GM23338 (cell line): Measurements from ENCODE around the gene MADCAM1.

Experiments used
- CREB1 ChIP-seq: fragments of 250-450 bp; sonication (Bioruptor Pico); IDR thresholded peaks from 2 replicates; pipeline ENCODE4 v1.5.0; 2020; ENCODE audit warnings: low read depth, mild to moderate bottlenecking, moderate library complexity
- EZH2 ChIP-seq: fragments of 200-600 bp; sonication (generic); IDR thresholded peaks from one replicate; pipeline ENCODE4 v1.8.0; 2017; ENCODE audit warnings: antibody characterized with exemption, mild to moderate bottlenecking, low read depth; ENCODE audit not compliant: unreplicated experiment
- EZH2phosphoT487 ChIP-seq: fragments of 200-600 bp; sonication (generic); IDR thresholded peaks from one replicate; pipeline ENCODE4 v1.8.1; 2018; ENCODE audit warnings: antibody characterized with exemption; ENCODE audit not compliant: unreplicated experiment
- JUNB ChIP-seq: IDR thresholded peaks from one replicate; pipeline ENCODE4 v1.6.1; 2016; ENCODE audit warnings: antibody characterized with exemption; ENCODE audit not compliant: unreplicated experiment
- NANOG ChIP-seq: IDR thresholded peaks from 2 replicates; pipeline ENCODE4 v1.6.1; 2016; ENCODE audit warnings: antibody characterized with exemption, borderline replicate concordance
- POLR2AphosphoS5 ChIP-seq: IDR thresholded peaks from 2 replicates; pipeline ENCODE4 v1.6.1; 2016; ENCODE audit warnings: antibody characterized with exemption, low read depth
- STAT1 ChIP-seq: IDR thresholded peaks from one replicate; pipeline ENCODE4 v1.6.1; 2016; ENCODE audit warnings: antibody characterized with exemption; ENCODE audit not compliant: unreplicated experiment
- ZNF114 ChIP-seq: fragments of 250-450 bp; sonication (Bioruptor Pico); IDR thresholded peaks from 2 replicates; pipeline ENCODE4 v1.5.0; 2020; ENCODE audit warnings: mild to moderate bottlenecking, moderate library complexity
- ZNF331 ChIP-seq: fragments of 250-450 bp; sonication (Bioruptor Pico); IDR thresholded peaks from 2 replicates; pipeline ENCODE4 v1.5.0; 2020; ENCODE audit warnings: low read depth, mild to moderate bottlenecking, moderate library complexity
- TF ChIP-seq, protein P1 (sequence below), 2 experiments: fragments of 200-600 bp in 1 of 2; sonication (generic) in 1 of 2; conservative IDR thresholded peaks; 2 replicates each; pipeline versions ENCODE4 v1.5.1 to v1.6.1; 2016 to 2017; ENCODE audit warnings: antibody characterized with exemption in 2 of 2, low read depth in 2 of 2, mild to moderate bottlenecking in 2 of 2, moderate library complexity in 1 of 2
- TF ChIP-seq, protein P2 (sequence below): IDR thresholded peaks from one replicate; pipeline ENCODE4 v1.6.1; 2018; ENCODE audit warnings: antibody characterized with exemption; ENCODE audit not compliant: unreplicated experiment
- TF ChIP-seq, protein P3 (sequence below): IDR thresholded peaks from 2 replicates; pipeline ENCODE4 v1.6.1; 2016; ENCODE audit warnings: antibody characterized with exemption
- TF ChIP-seq, protein P4 (sequence below): fragments of 250-450 bp; sonication (Bioruptor Pico); IDR thresholded peaks from 2 replicates; pipeline ENCODE4 v1.5.0; 2020; ENCODE audit warnings: mild to moderate bottlenecking, moderate library complexity

DNA sequence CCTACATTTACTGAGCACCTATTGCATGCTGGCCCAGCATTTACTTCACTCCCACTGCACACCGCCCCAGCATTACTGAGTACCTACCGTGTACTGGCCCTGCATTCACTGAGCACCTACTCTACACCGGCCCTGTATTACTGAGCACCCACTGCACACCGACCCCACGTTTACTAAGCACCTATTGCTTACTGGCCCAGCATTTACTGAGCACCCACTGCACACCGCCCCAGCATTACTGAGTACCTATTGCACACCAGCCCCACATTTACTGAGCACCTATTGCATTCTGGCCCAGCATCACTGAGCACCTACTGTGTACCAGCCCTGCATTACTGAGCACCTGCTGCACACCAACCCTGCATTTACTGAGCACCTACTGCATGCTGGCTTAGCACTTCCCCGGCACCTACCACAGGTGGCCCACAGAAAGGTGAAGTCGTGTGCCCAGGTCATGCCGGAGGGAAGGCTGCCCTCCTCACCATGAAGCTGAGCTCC lies 17.9 kb downstream of the MADCAM1 start:
- TF ChIP-seq, protein P1, sequence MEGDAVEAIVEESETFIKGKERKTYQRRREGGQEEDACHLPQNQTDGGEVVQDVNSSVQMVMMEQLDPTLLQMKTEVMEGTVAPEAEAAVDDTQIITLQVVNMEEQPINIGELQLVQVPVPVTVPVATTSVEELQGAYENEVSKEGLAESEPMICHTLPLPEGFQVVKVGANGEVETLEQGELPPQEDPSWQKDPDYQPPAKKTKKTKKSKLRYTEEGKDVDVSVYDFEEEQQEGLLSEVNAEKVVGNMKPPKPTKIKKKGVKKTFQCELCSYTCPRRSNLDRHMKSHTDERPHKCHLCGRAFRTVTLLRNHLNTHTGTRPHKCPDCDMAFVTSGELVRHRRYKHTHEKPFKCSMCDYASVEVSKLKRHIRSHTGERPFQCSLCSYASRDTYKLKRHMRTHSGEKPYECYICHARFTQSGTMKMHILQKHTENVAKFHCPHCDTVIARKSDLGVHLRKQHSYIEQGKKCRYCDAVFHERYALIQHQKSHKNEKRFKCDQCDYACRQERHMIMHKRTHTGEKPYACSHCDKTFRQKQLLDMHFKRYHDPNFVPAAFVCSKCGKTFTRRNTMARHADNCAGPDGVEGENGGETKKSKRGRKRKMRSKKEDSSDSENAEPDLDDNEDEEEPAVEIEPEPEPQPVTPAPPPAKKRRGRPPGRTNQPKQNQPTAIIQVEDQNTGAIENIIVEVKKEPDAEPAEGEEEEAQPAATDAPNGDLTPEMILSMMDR (conservative IDR thresholded peaks at IDR 0.05; ENCODE audit: low read depth in 2 of 2): no peak
- TF ChIP-seq POLR2AphosphoS5 (no peak), EZH2 (no peak), ZNF114 (CRISPR knock-in tag) (no peak), JUNB (no peak), STAT1 (no peak), ZNF331 (CRISPR knock-in tag) (no peak), EZH2phosphoT487 (no peak), NANOG (no peak), CREB1 (CRISPR knock-in tag) (no peak)
- TF ChIP-seq, protein P2, sequence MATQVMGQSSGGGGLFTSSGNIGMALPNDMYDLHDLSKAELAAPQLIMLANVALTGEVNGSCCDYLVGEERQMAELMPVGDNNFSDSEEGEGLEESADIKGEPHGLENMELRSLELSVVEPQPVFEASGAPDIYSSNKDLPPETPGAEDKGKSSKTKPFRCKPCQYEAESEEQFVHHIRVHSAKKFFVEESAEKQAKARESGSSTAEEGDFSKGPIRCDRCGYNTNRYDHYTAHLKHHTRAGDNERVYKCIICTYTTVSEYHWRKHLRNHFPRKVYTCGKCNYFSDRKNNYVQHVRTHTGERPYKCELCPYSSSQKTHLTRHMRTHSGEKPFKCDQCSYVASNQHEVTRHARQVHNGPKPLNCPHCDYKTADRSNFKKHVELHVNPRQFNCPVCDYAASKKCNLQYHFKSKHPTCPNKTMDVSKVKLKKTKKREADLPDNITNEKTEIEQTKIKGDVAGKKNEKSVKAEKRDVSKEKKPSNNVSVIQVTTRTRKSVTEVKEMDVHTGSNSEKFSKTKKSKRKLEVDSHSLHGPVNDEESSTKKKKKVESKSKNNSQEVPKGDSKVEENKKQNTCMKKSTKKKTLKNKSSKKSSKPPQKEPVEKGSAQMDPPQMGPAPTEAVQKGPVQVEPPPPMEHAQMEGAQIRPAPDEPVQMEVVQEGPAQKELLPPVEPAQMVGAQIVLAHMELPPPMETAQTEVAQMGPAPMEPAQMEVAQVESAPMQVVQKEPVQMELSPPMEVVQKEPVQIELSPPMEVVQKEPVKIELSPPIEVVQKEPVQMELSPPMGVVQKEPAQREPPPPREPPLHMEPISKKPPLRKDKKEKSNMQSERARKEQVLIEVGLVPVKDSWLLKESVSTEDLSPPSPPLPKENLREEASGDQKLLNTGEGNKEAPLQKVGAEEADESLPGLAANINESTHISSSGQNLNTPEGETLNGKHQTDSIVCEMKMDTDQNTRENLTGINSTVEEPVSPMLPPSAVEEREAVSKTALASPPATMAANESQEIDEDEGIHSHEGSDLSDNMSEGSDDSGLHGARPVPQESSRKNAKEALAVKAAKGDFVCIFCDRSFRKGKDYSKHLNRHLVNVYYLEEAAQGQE: no peak
- TF ChIP-seq, protein P3, sequence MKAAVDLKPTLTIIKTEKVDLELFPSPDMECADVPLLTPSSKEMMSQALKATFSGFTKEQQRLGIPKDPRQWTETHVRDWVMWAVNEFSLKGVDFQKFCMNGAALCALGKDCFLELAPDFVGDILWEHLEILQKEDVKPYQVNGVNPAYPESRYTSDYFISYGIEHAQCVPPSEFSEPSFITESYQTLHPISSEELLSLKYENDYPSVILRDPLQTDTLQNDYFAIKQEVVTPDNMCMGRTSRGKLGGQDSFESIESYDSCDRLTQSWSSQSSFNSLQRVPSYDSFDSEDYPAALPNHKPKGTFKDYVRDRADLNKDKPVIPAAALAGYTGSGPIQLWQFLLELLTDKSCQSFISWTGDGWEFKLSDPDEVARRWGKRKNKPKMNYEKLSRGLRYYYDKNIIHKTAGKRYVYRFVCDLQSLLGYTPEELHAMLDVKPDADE: no peak
- TF ChIP-seq, protein P4, sequence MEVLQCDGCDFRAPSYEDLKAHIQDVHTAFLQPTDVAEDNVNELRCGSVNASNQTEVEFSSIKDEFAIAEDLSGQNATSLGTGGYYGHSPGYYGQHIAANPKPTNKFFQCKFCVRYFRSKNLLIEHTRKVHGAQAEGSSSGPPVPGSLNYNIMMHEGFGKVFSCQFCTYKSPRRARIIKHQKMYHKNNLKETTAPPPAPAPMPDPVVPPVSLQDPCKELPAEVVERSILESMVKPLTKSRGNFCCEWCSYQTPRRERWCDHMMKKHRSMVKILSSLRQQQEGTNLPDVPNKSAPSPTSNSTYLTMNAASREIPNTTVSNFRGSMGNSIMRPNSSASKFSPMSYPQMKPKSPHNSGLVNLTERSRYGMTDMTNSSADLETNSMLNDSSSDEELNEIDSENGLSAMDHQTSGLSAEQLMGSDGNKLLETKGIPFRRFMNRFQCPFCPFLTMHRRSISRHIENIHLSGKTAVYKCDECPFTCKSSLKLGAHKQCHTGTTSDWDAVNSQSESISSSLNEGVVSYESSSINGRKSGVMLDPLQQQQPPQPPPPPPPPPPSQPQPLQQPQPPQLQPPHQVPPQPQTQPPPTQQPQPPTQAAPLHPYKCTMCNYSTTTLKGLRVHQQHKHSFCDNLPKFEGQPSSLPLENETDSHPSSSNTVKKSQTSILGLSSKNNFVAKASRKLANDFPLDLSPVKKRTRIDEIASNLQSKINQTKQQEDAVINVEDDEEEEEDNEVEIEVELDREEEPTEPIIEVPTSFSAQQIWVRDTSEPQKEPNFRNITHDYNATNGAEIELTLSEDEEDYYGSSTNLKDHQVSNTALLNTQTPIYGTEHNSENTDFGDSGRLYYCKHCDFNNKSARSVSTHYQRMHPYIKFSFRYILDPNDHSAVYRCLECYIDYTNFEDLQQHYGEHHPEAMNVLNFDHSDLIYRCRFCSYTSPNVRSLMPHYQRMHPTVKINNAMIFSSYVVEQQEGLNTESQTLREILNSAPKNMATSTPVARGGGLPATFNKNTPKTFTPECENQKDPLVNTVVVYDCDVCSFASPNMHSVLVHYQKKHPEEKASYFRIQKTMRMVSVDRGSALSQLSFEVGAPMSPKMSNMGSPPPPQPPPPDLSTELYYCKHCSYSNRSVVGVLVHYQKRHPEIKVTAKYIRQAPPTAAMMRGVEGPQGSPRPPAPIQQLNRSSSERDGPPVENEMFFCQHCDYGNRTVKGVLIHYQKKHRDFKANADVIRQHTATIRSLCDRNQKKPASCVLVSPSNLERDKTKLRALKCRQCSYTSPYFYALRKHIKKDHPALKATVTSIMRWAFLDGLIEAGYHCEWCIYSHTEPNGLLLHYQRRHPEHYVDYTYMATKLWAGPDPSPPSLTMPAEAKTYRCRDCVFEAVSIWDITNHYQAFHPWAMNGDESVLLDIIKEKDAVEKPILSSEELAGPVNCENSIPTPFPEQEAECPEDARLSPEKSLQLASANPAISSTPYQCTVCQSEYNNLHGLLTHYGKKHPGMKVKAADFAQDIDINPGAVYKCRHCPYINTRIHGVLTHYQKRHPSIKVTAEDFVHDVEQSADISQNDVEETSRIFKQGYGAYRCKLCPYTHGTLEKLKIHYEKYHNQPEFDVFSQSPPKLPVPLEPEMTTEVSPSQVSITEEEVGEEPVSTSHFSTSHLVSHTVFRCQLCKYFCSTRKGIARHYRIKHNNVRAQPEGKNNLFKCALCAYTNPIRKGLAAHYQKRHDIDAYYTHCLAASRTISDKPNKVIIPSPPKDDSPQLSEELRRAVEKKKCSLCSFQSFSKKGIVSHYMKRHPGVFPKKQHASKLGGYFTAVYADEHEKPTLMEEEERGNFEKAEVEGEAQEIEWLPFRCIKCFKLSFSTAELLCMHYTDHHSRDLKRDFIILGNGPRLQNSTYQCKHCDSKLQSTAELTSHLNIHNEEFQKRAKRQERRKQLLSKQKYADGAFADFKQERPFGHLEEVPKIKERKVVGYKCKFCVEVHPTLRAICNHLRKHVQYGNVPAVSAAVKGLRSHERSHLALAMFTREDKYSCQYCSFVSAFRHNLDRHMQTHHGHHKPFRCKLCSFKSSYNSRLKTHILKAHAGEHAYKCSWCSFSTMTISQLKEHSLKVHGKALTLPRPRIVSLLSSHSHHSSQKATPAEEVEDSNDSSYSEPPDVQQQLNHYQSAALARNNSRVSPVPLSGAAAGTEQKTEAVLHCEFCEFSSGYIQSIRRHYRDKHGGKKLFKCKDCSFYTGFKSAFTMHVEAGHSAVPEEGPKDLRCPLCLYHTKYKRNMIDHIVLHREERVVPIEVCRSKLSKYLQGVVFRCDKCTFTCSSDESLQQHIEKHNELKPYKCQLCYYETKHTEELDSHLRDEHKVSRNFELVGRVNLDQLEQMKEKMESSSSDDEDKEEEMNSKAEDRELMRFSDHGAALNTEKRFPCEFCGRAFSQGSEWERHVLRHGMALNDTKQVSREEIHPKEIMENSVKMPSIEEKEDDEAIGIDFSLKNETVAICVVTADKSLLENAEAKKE (CRISPR knock-in tag): no peak
